Stimulated activated CD4-positive, alpha-beta T cell treated with anti-CD3 and anti-CD28 coated beads, Interleukin-12 subunit alpha, Interleukin-12 subunit beta, amount 100 ng/mL, for 24 hours (primary cell): ENCODE results near the gene IL4I1.

ENCODE experiments used
- DNase-seq, 2 experiments: peaks; one replicate each; pipeline ENCODE4 v3.0.0-alpha.2; 2020; ENCODE audit warnings: low read depth in 2 of 2

The IL4I1 gene

DNA sequence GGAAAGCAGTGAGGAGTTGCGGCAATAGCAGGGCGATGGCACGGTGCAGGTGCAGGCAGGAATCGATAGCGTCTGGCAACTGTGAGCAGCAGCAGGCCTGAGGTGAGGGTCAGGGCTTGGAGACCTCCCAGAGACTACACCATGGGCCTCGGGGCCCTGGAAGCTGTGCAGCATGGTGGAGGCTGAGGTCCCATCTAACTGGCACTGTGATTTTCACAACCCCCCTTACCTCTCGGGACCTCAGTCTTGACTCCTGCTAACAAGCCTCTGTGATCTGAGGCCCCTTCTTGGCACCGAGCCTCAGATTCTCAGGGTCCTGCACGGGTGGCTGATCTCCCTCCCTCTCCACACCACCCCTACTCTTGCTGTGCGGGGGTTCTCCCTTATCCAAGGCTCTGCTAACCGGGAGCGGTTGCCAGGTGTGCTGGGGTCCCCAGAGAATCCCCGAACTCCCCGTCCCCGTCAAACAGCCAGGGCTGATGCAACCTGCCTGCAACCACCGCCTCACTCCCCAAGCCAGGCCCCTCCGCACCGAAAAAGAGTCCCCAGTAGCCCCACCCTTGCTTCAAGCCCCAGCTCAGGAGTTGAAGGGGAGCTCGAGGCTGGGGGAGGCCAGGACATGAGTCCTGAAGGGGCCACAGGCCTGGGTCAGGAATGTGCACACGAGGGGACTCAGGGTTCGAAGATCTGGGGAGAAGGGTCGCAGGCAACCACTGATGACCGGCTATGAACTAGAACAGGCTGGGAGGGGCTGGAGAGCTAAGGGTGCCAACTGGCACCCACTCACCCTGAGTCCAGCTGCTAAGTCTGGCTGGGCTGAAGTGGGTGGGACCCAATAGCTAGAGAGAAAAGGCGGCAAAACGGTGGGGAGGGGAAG, 27.6 kb upstream of the IL4I1 start:
- DNase-seq, result no peak

DNA sequence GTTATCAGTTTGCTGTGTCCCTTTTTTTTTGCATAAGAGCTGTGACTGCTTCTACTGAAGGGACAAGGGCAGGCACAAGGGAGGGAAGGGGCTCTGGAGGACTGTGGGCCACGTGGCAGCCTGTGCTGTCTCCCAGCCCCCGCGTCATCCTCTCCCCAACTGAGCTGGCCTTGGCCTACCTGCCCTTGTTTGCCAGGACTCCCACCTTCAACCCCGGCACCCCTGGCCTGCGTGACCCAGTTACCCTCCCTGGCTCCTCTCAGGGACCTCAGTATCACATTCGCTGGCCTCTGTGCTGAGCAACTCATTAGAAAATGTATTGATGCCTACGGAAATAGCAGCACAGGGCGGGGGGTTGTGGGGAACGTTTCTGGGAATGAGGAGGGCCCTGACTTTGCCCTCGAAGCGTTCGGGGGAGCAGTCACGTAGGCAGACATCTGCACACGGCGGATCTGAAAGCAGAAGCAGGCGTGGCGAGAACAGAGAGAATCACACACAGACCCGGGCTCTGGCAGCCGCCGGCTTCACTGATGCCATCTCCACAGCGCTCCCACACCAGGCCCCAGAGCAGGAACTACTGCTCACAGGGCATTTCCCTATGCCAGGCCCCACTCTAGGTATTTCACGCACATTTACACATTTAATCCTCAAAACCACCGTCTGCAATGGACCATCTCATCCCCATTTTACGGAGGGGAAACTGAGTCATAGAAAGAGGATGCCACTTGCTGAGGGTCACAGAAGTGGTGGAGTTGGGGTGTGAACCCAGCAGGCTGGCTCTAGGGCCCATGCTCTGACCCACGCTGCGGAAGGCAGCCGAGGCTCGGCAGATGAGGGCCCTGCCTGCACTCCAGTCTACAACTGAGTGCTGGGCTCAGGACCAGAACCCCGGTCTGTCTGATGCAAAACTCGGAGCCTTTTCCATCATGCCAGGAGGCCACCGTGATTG, 26.6 kb upstream of the IL4I1 start:
- no peak for DNase-seq

DNA sequence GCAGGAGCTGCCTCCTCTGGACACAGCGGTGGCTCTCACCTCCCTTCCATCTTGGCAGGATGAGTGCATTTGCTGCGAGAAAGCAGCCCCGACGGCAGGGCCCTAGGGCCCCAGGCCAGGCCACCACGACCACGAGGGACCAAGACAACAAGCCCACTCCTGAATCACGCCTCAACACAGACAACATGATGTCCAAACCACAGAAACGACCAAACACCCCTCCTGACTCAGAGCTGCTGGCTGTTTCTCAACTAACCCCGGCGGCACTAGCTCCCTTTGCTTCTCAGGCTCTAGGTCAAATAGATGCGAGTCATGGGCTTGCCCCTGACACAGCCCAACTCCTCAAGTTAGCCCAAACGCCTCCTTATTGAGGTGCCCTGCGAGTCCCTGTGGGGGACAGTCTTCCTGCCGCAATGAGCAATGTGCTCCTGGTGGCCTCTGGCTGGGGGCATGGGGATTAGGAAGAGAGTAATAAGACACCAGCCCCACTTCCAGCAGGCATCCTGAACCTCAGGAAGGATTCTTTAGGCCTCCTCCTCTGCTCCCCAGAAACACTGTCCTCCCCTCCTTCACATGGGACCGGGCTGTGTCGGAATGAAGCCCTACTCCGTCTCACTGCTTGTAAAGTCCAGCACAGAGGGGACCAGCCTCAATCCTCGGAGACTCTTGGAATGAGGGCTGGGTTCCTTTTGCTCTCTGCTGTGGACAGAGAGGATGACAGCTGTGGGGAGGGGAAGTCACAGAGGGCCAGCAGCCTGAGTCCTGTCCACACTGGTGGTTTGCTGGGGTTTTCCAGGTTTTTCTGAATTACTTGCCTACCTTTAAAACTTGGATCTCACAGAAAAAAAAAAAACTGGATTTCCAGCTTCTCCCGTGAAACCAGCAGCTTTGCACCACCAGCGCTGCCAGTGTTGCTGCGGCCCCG, 25.4 kb upstream of the IL4I1 start:
- DNase-seq, result no peak

DNA sequence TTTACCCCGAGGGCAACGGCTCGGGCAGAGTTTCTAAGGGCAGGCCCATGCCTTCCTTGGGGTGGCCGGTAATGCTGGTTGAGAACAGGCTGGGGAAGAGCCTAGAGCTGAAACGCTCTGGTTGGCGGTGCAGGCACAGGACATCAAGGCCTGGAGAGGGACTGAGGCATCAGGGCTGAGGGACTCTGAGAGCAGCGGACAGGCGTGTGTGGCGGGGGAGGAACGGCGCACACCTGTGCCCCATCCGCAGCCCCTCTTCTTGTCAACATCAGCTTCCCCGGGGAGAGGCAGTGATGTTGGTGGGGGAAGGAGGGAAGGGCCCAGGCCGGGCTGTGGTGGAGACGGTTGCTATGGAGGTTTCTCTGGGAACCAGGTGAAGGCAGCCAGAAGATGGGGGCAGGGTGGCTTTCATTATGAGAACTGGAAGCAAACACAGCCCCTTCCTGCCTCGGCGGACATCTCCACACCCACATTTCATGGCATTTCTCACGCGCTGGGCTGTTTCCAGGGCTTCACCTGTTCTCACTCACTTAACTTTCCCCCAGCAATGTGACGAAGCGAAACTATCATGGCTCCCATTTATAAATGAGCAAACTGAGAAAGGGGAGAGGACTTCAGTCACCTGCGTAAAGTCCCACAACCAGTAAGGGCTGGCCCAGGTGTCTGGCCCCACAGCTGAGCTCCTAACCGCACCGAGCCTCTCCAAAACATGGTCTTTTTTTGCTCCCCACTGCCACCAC, 24.1 kb upstream of the IL4I1 start:
- DNase-seq, result no peak

DNA sequence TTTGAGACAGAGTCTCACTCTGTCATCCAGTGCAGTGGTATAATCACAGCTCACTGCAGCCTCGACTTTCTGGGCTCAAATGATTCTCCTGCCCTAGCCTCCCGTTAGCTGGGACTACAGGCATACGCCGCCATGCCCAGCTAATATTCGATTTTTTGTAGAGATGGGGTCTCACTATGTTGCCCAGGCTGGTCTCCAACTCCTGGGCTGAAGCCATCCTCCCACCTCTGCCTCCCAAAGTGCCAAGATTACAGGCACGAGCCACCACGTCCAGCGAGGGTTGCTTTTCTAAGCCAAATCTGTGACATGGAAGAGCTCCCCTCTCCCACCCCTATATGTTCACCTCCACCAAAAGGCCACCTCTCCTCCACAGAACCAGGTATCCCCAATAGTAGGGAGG, 21.4 kb upstream of the IL4I1 start:
- DNase-seq, result no peak

DNA sequence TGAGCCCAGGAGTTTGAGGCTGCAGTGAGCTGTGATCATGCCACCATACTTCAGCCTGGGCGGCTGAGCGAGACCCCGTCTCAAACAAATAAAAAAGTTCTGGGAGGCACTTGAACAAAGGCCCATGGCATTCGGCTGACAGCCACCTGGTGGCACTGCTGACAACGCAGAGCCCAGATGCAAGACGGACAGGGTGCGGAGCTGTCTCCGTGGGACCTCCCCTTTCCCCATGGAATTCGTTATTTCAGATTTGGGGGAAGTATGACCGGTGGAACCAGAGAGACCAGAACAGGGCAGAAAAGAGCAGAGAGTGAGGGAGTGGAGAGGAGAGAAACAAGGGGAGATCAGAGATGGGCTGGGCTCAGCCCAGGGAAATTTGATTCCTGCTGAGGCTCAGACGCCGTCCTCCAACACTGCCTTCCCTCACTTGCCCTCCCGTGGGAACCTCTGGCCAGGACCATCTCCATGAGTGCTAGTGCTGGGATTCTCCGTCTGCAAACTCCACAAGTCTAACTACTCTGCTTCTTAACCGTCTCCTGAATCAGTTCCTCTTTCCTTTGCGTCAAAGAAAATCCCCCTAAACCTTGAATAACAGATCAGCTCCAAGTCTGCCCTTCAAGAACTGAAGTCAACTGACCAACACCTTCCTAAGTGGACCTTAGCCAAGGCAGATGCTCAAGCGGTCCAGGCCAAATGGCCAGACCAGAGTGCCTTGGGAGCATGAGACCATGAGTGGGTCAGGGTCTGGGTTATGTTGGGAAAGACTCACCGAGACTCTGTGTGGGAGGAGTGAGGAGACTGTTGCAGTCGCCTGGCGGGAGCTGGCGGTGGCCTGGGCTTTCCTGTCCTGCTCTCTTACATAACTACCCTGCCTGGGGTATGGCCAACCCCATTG, 20.4 kb upstream of the IL4I1 start:
- no peak for DNase-seq

DNA sequence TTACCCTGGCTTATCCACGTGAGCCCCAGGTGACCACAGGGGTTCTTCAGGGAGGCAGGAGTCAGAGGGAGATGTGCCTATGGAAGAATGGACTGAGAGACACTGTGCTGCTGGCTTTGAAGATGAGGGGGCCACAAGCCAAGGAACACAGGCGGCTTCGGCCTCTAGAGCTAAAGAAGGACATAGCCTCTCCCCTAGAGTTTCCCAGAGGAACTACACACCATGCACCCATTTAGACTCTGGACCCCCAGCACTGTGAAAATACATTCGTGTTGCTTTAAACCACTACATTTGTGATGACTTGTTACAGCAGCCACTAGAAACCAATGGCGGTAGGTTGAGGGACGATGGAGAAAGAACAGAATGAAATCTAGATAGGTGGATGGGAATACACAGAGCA, 18.6 kb upstream of the IL4I1 start:
- no peak for DNase-seq

DNA sequence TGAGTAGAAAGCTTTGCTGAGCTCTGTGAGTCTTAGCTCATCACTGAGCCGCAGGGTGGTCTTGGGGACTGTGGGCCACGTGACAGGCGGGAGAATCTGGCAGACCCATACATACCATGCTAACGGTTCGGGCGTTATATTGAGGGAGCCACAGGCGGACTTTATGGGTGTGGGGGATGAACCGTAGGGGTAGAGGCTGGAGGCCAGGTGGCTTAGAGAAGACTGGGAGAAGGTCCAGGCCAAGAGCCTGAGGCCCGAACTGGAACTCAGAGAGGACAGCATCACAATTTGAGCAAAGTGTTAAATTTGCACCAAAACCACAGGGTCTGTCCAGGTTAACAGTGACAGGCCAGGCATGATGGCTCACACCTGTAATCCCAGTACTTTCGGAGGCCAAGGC, 17.0 kb upstream of the IL4I1 start:
- DNase-seq, result no peak

DNA sequence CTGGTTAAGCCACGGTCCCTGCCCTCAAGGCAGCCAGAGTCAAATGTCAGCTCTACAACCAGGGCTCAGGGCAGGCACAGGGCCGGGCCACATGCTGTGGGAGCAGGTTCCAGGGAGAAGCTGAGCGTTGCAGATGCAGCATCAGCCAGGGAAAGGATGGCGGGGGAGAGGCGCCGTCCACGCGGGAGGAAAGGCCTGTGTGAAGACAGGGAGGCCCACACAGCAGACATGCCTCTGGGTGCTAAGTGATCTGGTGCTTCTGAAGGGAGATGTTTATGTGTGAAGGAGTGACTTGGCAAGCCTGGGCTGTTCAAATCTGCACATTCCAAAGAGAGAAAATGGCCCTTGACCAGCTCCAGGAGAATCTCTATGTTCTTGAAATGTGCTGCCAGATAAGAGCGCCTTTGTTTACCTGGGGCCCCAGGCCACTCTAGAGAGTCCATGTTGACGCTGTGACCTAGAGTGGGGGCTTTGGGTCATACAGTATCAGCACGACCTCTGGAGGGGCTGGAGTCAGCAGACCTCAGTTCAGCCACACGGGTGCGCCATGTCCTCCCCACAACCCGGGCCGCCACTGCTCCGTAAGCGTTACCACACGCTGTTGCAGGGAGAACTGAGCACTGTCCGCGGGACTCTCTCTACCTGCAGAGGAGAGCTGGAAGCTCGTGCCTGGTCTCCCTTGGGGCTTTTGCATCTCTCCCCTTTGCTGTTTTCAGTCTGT, 16.4 kb upstream of the IL4I1 start:
- DNase-seq, result no peak

DNA sequence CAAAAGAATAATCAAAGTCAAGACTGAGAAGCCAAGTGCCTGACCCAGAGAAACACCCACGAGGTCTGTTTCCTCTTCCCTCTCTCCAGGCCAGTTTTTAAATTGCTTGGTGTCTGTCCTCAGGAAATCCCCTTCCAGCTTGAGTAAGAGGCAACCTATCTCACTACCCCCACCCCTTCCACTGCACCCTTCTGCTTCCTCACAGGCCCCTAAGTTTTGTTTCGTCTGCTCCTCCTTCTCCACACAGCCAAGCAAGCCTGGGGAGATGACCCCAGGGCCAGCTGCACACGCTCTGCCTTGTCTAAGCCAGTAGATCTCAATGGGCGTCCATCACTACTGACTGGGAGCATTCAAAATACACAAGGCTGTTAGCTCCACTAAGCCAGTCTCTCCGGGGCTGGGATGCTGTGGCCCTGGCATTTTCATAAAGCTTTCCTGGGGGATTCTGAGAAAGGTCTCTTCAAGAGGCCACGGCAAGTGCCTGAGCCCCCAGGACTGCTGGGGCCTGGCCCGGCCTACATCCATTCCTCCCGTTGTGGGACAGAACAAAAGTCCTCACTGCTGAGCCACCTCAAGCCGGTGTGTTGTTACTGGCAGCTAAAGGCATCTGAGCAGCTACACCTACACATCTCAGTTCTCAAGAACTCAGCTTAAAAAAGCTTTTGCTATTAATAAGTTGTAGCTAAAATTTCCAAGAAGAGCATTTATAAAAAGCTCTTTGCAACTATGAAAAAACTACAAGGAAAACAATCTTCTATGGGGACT, 14.9 kb upstream of the IL4I1 start:
- no peak for DNase-seq

DNA sequence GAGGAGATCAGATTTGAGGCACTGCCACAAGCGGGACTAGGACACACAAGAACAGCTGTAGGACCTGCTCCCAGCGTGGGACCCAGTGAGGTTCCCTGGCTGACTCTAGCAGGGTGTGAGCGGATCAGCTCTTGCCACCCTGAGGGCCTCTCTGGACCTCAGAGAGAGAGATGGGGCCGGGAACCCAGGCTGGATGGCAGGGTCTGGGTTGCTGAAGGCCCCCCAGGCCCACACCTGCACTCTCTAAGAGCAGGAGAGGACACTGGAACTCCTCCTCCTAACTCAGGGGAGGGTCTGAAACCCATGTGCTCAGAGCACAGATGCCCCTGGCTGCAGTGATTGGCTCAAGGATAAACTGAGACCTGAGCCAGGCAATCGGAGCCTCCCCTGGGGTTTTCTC, 13.5 kb upstream of the IL4I1 start:
- DNase-seq, result no peak

DNA sequence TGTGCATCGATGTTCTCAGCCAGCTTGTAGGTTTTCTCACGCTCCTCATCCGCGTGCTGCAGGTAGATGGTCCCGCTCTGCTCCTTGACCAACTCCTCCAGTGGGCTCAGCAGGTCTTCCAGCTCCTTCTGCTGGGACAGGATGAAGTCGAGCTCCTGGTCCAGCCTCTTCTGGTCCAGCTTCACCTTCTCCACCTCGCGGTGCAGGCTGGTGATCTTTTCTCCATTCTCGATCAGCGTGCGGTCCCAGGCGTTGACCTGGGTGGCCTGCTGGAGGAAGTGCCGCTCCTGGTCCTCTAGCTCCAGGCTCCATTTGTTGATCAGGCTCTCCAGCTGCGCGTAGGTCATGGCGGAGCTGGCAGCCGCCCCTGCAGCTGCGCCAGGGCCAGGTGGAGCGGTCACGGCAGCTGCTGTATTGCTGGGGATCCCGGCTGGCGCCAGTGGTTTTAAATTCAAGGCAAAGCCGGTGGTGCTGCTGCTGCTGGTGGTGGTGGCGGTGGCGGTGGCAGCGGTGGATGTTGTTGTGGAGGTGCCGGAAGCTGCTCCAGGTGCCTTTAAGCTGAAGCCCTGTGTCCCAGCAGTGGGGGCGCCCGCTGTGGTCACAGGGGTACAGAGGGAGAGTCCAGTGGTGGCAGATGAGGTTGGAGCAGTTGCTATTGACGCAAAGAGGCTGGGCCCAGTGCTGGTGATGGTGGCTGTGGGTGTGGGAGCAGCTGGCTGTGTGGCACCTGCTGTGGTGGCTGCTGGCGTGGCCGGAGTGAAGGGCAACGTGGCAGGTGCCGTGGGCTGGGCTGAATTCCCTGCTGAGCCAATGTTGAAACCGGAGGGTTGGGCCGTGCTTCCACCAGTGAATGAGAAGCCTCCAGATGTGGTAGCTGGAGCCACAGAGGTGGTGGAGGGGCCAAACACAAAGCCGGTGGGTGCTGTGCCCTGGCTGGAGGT, 12.1 kb upstream of the IL4I1 start:
- DNase-seq, result no peak

DNA sequence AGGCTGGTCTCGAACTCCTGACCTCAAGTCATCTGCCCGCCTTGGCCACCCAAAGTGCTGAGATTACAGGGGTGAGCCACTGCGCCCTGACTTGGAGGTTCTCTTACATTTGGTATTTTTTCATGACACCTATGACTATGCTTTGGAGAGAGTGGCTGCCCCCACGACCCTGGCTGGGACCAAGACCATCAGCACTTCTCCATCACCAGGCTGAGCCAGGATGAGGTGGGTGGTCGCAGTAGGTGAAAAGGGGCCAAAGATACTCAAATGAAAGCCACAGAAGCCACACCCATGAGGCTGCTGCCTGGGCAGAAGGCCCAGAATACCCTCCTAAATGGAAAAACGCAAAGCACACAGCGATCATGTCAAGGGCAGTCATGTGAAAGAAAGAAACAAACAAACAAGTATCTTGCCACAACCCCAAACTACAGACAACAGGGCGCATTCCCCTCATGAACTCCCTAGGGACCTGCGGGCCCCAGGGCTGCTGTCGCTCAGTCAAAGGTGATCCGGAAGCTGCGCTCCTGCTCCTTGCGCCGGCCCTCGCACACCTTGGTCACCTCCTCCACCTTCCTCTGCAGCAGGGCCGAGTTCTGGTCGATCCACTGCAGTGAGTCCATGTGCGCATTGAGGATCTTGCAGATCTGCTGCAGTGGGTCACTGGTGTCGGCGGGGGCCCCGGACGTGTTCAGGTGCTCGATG, 11.2 kb upstream of the IL4I1 start:
- no peak for DNase-seq

DNA sequence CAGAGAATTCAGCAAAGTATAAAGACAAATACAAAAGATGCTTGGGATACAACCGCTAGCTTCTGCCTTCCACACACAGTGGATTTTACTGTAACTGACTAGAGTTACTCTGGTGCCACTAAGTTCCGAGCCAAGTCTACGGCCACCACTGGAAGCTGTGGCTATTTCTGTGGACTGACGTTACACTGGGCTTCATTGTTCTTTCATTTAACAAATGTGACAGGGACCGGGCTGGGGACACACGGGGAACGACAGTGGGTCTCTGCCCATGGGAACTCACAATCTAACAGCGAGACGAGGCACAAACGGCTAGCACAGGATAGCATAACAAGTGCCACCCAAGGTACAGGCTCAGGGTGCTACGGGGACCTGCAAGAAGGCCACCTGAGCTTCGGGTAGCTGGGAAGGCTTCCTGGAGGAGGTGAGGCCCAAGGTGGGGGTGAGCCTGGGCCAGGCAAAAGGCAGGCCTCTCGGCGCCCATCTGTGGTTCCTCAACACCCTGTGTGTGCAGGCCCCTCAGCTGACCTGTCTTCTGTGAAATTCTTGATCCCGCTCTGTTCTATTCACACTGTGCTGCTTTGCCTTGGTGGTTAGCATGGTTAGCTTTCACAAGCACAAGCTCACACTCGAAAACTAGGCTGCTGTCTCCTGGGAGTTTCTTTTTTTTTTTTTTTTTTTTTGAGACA, 10.3 kb upstream of the IL4I1 start:
- no peak for DNase-seq

DNA sequence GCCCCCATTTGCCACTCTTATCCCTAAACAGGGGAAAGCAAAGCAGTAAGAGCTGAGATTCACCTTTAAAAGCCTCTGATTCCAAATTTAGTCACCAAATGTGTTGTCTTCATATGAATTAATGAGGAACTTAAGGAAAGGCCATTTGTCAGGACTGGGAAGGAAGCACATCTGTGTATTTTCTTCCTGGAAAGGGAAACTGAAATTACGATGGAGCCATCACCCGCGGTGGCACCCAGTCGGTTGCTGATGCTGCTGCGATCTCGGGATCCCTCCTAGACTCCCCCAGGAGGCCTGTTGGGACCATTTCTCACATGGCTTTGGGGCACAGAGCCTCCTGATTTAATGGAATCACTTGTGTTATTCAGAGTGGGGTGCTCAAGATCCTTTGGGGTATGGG, 7.4 kb upstream of the IL4I1 start:
- no peak for DNase-seq
